SK-N-SH (cell line): Measurements from ENCODE around the gene CYTH4. TPM values are rescaled to one million over a fixed set of nuclear protein-coding genes. Genes with fewer than 3 reads are reported as not detected.

Experiments
- CTCF ChIA-PET: fragments of 300-600, 350-600 bp; formaldehyde crosslinking; extraction: SDS; loops from one replicate; lab custom pipeline; 2021; lab: Yijun Ruan, JAX
- POLR2A ChIA-PET: fragments of 350-600 bp; sonication (Branson Sonifier 250); formaldehyde crosslinking; extraction: SDS; loops from one replicate; lab custom pipeline; 2020; ENCODE audit warnings: antibody characterized with exemption, inconsistent platforms; lab: Yijun Ruan, JAX
- DNase-seq: peaks from one replicate; pipeline ENCODE4 v3.0.0; 2012
- H2AFZ ChIP-seq: fragments of 200-600 bp; sonication (generic); 2 replicates; pipeline ENCODE4 v1.8.1; 2016; ENCODE audit warnings: antibody characterized with exemption, mild to moderate bottlenecking, low read depth
- H3F3A ChIP-seq: fragments of 200-600 bp; sonication (generic); replicated peaks from 2 replicates; pipeline ENCODE3; 2016; ENCODE audit warnings: antibody characterized with exemption, mild to moderate bottlenecking; ENCODE audit not compliant: insufficient read depth
- H3K27ac ChIP-seq, 2 experiments: fragments of 200-500 bp in 1 of 2; fragments of 200-600 bp in 1 of 2; sonication (Bioruptor generic) in 1 of 2; sonication (generic), shearing (Covaris generic) in 1 of 2; 2 replicates each; pipeline versions ENCODE4 v1.5.1 to v1.6.1; 2014 to 2016; ENCODE audit warnings: low read depth in 2 of 2, inconsistent platforms in 1 of 2, low read length in 1 of 2, mild to moderate bottlenecking in 1 of 2, mixed read lengths in 1 of 2
- H3K27me3 ChIP-seq: fragments of 200-600 bp; sonication (generic), shearing (Covaris generic); 2 replicates; pipeline ENCODE4 v1.6.1; 2016; ENCODE audit warnings: mixed run types; ENCODE audit not compliant: insufficient read depth
- H3K36me3 ChIP-seq, 2 experiments: fragments of 200-500 bp in 1 of 2; fragments of 200-600 bp in 1 of 2; sonication (Bioruptor generic) in 1 of 2; sonication (generic) in 1 of 2; replicated peaks in 1 of 2; 2 replicates each; pipeline versions ENCODE3 to v1.5.1; 2014 to 2016; ENCODE audit warnings: low read length in 1 of 2, mild to moderate bottlenecking in 1 of 2; ENCODE audit not compliant: insufficient read depth in 2 of 2, control insufficient read depth in 1 of 2
- H3K4me1 ChIP-seq, 2 experiments: fragments of 200-500 bp in 1 of 2; fragments of 200-600 bp in 1 of 2; sonication (Bioruptor generic) in 1 of 2; sonication (generic), shearing (Covaris generic) in 1 of 2; 2 replicates each; pipeline versions ENCODE4 v1.5.1 to v1.6.1; 2014 to 2016; ENCODE audit warnings: low read depth in 1 of 2, low read length in 1 of 2, mixed run types in 1 of 2; ENCODE audit not compliant: insufficient read depth in 2 of 2, control insufficient read depth in 1 of 2
- H3K4me2 ChIP-seq: fragments of 200-600 bp; sonication (generic), shearing (Covaris generic); 2 replicates; pipeline ENCODE4 v1.6.1; 2017; ENCODE audit warnings: mixed run types
- H3K4me3 ChIP-seq, 2 experiments: fragments of 200-500 bp in 1 of 2; fragments of 200-600 bp in 1 of 2; sonication (Bioruptor generic) in 1 of 2; sonication (generic), shearing (Covaris generic) in 1 of 2; 2 replicates each; pipeline versions ENCODE4 v1.5.1 to v1.8.1; 2014 to 2016; ENCODE audit warnings: low read depth in 2 of 2, inconsistent platforms in 1 of 2, low read length in 1 of 2, mild to moderate bottlenecking in 1 of 2, mixed read lengths in 1 of 2, moderate library complexity in 1 of 2
- H3K79me2 ChIP-seq: fragments of 200-600 bp; sonication (generic); 2 replicates; pipeline ENCODE4 v1.8.1; 2017; ENCODE audit warnings: mild to moderate bottlenecking; ENCODE audit not compliant: insufficient read depth
- H3K9ac ChIP-seq: fragments of 200-600 bp; sonication (generic); 2 replicates; pipeline ENCODE4 v1.6.1; 2017; ENCODE audit warnings: mixed run types
- H3K9me2 ChIP-seq: fragments of 200-600 bp; sonication (generic); 2 replicates; pipeline ENCODE4 v1.6.1; 2017; ENCODE audit warnings: mixed run types
- H3K9me3 ChIP-seq: fragments of 200-600 bp; sonication (generic); 2 replicates; pipeline ENCODE4 v1.6.1; 2017; ENCODE audit warnings: mixed run types, mild to moderate bottlenecking, moderate library complexity
- H4K20me1 ChIP-seq: fragments of 200-600 bp; sonication (generic); 2 replicates; pipeline ENCODE4 v1.6.1; 2017; ENCODE audit warnings: mild to moderate bottlenecking, mixed run types; ENCODE audit not compliant: insufficient read depth
- EP300 ChIP-seq, 2 experiments: IDR thresholded peaks; 2 replicates each; pipeline versions ENCODE4 v1.4.0 to v1.6.1; 2012; ENCODE audit warnings: borderline replicate concordance in 1 of 2, low read depth in 1 of 2, low read length in 1 of 2
- GATA2 ChIP-seq: sonication (generic); formaldehyde crosslinking; IDR thresholded peaks from 2 replicates; pipeline ENCODE4 v1.5.0; 2020; ENCODE audit warnings: mild to moderate bottlenecking, missing genetic modification reagents
- PBX3 ChIP-seq: IDR thresholded peaks from 2 replicates; pipeline ENCODE4; 2012
- POLR2AphosphoS5 ChIP-seq: IDR thresholded peaks from 2 replicates; pipeline ENCODE4 v1.6.1; 2012; ENCODE audit warnings: low read depth, low read length
- RXRA ChIP-seq: IDR thresholded peaks from 2 replicates; pipeline ENCODE4 v1.4.0; 2012; ENCODE audit warnings: low read depth, mild to moderate bottlenecking, borderline replicate concordance
- SIN3A ChIP-seq: IDR thresholded peaks from 2 replicates; pipeline ENCODE4 v1.6.1; 2012; ENCODE audit warnings: low read depth, mild to moderate bottlenecking, low read length, moderate library complexity, borderline replicate concordance
- TAF1 ChIP-seq: IDR thresholded peaks from 2 replicates; pipeline ENCODE4 v1.6.1; 2012; ENCODE audit warnings: low read depth, mild to moderate bottlenecking, low read length, moderate library complexity, borderline replicate concordance
- TCF12 ChIP-seq: IDR thresholded peaks from 2 replicates; pipeline ENCODE4 v1.4.0; 2012
- USF2 ChIP-seq: fragments of 150-350 bp; IDR thresholded peaks from 2 replicates; pipeline ENCODE4 v1.6.1; 2017; ENCODE audit warnings: antibody characterized with exemption, low read length, low read depth, borderline replicate concordance
- YY1 ChIP-seq: IDR thresholded peaks from 2 replicates; pipeline ENCODE4 v1.4.0; 2012; ENCODE audit warnings: low read depth, mild to moderate bottlenecking
- ZBTB33 ChIP-seq: IDR thresholded peaks from 2 replicates; pipeline ENCODE4 v1.4.0; 2012; ENCODE audit warnings: low read depth, borderline replicate concordance
- WGBS: methylation state at CpG from one replicate; pipeline ENCODE4 v1.1.6; 2017; ENCODE audit warnings: low lambda C conversion rate; 5-methylcytosine and 5-hydroxymethylcytosine counted together
- polyA plus RNA-seq, 3 experiments: library from polyadenylated mRNA; depleted of rRNA; stranded (reverse); fragments of >200 nt; gene quantifications; 2 replicates each; pipeline ENCODE4 v1.2.3, GENCODE V29; 2012

Gene CYTH4
- polyA plus RNA-seq, 1 of the 3 experiments (the other 2 are of a cell fraction), result 0.07 TPM

- Histone ChIP-seq H3K36me3 (no peaks in the 10 kb centered on the region), H3K4me1 (peaks cover 2 to 3% of the 10 kb centered on the region in 2 experiments; a peak in 1 of 4 replicates), H4K20me1 (no peaks in the 10 kb centered on the region), H3K9ac (no peak overlapping the region), H3K4me3 (no peak overlapping the region), H3K27me3 (no peaks in the 10 kb centered on the region), H3K9me3 (no peaks in the 10 kb centered on the region), H3K9me2 (no peaks in the 10 kb centered on the region), H3K79me2 (no peaks in the 10 kb centered on the region), H2AFZ (no peak overlapping the region), H3K27ac (no peak overlapping the region), H3K4me2 (no peak overlapping the region), H3F3A (peaks cover 3% of the 10 kb centered on the region)
- ChIA-PET CTCF (interaction anchor here (0.9 to 1.2 kb wide), 2 partner anchors 64 to 194 kb away, joined by 3 read pairs; no protein-coding TSS in a partner anchor), POLR2A (no interaction called here)
- DNase-seq, result no peak
- WGBS, result 17% methylated on average over 4 of the region's 10 CpGs
- TF ChIP-seq USF2, result no peak
- TF ChIP-seq GATA2 (CRISPR knock-in tag), result no peak
- TF ChIP-seq POLR2AphosphoS5, result no peak
- no peak for TF ChIP-seq ZBTB33
- TF ChIP-seq EP300 (IDR thresholded peaks at IDR 0.05; ENCODE audit: borderline replicate concordance in 1 of 2, low read depth in 1 of 2, low read length in 1 of 2), result no peak
- TF ChIP-seq TCF12, result no peak
Observed at GRCh38 chr22:37263966-37264887, 18.1 kb upstream of the CYTH4 start.

- CTCF ChIA-PET, result interaction anchor here (0.6 to 1.6 kb wide), 13 partner anchors 10 to 300 kb away, joined by 3 to 6 read pairs (median 3); no protein-coding TSS in a partner anchor
- Histone ChIP-seq H3K9me2 (no peaks in the 10 kb centered on the region), H4K20me1 (no peaks in the 10 kb centered on the region), H3K27ac (no peak overlapping the region), H3K9ac (no peak overlapping the region)
- POLR2A ChIA-PET, result interaction anchor here (0.7 kb wide), 1 partner anchor 595 kb away, joined by 3 read pairs; no protein-coding TSS in a partner anchor
- DNase-seq, result no peak
- TF ChIP-seq RXRA (no peak), PBX3 (no peak), YY1 (no peak), SIN3A (no peak), TAF1 (no peak)
- TF ChIP-seq, all 33 proteins: peak for 0
- Histone ChIP-seq H3F3A (peaks cover 27% of the 10 kb centered on the region), H3K4me1 (no peaks in the 10 kb centered on the region; a peak in 1 of 4 replicates), H3K9me3 (no peaks in the 10 kb centered on the region), H3K4me2 (peak overlapping the region; percentile 72), H2AFZ (no peak overlapping the region), H3K27me3 (no peaks in the 10 kb centered on the region), H3K79me2 (no peaks in the 10 kb centered on the region), H3K4me3 (peak overlapping the region; percentile 42 to 60; a peak in 3 of 4 replicates), H3K36me3 (no peaks in the 10 kb centered on the region)
- WGBS, result 59% methylated on average over 18 of the region's 18 CpGs
Observed at GRCh38 chr22:37266581-37267134, 15.7 kb upstream of the CYTH4 start.
